Measurements from ENCODE around the gene CTBP2.
A peak's percentile ranks its signal among the peaks of the same experiment; 100 is the strongest.

The CTBP2 gene

GRCh38 chr10:124963866-124964720, 196.3 kb downstream of the CTBP2 start:
- no peak overlapping the region for H3K27ac ChIP-seq
- no peak for DNase-seq (ENCODE audit: low read depth, low spot score)

GRCh38 chr10:124962421-124962820, 197.9 kb downstream of the CTBP2 start:
- H3K27ac ChIP-seq, result no peak overlapping the region
- no peak for DNase-seq (ENCODE audit: low read depth, low spot score)

GRCh38 chr10:124961248-124961570, 199.2 kb downstream of the CTBP2 start:
- DNase-seq (ENCODE audit: low read depth, low spot score), result no peak
- H3K27ac ChIP-seq, result no peak overlapping the region

GRCh38 chr10:124959564-124959963, 200.8 kb downstream of the CTBP2 start:
- no peak overlapping the region for H3K27ac ChIP-seq
- no peak for DNase-seq (ENCODE audit: low read depth, low spot score)

- DNase-seq (ENCODE audit: low read depth, low spot score), result no peak
- H3K27ac ChIP-seq, result no peak overlapping the region
Observed at GRCh38 chr10:124957404-124957947, 202.9 kb downstream of the CTBP2 start.

- H3K27ac ChIP-seq, result no peak overlapping the region
- no peak for DNase-seq (ENCODE audit: low read depth, low spot score)
Observed at GRCh38 chr10:124956764-124957163, 203.6 kb downstream of the CTBP2 start.

GRCh38 chr10:124955868-124956267, 204.5 kb downstream of the CTBP2 start:
- DNase-seq (ENCODE audit: low read depth, low spot score), result no peak
- no peak overlapping the region for H3K27ac ChIP-seq

GRCh38 chr10:124955243-124955642, 205.1 kb downstream of the CTBP2 start:
- H3K27ac ChIP-seq, result no peak overlapping the region
- DNase-seq (ENCODE audit: low read depth, low spot score), result no peak

GRCh38 chr10:124953421-124953820, 206.9 kb downstream of the CTBP2 start:
- no peak for DNase-seq (ENCODE audit: low read depth, low spot score)
- H3K27ac ChIP-seq, result no peak overlapping the region

GRCh38 chr10:124952123-124952522, 208.2 kb downstream of the CTBP2 start:
- H3K27ac ChIP-seq, result no peak overlapping the region
- no peak for DNase-seq (ENCODE audit: low read depth, low spot score)

- H3K27ac ChIP-seq, result no peak overlapping the region
- DNase-seq (ENCODE audit: low read depth, low spot score), result no peak
Observed at GRCh38 chr10:124949543-124949942, 210.8 kb downstream of the CTBP2 start.

GRCh38 chr10:124946945-124947344, 213.4 kb downstream of the CTBP2 start:
- H3K27ac ChIP-seq, result no peak overlapping the region
- DNase-seq (ENCODE audit: low read depth, low spot score), result no peak

- DNase-seq (ENCODE audit: low read depth, low spot score), result no peak
- H3K27ac ChIP-seq, result no peak overlapping the region
Observed at GRCh38 chr10:124944982-124945381, 215.4 kb downstream of the CTBP2 start.

- peak overlapping the region; percentile 0 for H3K27ac ChIP-seq
- no peak for DNase-seq (ENCODE audit: low read depth, low spot score)
Observed at GRCh38 chr10:124943301-124944092, 216.9 kb downstream of the CTBP2 start.

- no peak for DNase-seq (ENCODE audit: low read depth, low spot score)
- peak overlapping the region; percentile 0 for H3K27ac ChIP-seq
Observed at GRCh38 chr10:124942317-124943169, 217.8 kb downstream of the CTBP2 start.

- peak within 1 kb of the TSS; percentile 0 for H3K27ac ChIP-seq
- DNase-seq (ENCODE audit: low read depth, low spot score), result no peak
Observed at GRCh38 chr10:124941823-124942222, 218.5 kb downstream of the CTBP2 start, which contains the start of gene ZRANB1. TSS of gene ZRANB1 (plus strand) at chr10:124942123. CDS start at chr10:124942494, 371 bp downstream.

- H3K27ac ChIP-seq, result no peak overlapping the region
- DNase-seq (ENCODE audit: low read depth, low spot score), result no peak
Observed at GRCh38 chr10:124939290-124939689, 221.1 kb downstream of the CTBP2 start.

GRCh38 chr10:124936813-124937212, 223.6 kb downstream of the CTBP2 start:
- H3K27ac ChIP-seq, result no peak overlapping the region

GRCh38 chr10:124935946-124936345, 224.4 kb downstream of the CTBP2 start:
- DNase-seq (ENCODE audit: low read depth, low spot score), result no peak
- no peak overlapping the region for H3K27ac ChIP-seq

More at GRCh38 chr10:124936813-124937212, 223.6 kb downstream of the CTBP2 start:
- DNase-seq (ENCODE audit: low read depth, low spot score), result no peak

All from epithelial cell of prostate (primary cell).